ENCODE data around the gene DELE1. TPM values are rescaled to one million over a fixed set of nuclear protein-coding genes. Genes with fewer than 3 reads are reported as not detected.

The DELE1 gene
- total RNA-seq, 1 donor from 2014 or later: 93.5 TPM

- no peaks in the 10 kb centered on the region for H3K36me3 Mint-ChIP-seq (ENCODE audit: low read depth)
- no peak for TF ChIP-seq CTCF (conservative IDR thresholded peaks at IDR 0.05)
- H3K9me3 Mint-ChIP-seq: no peaks in the 10 kb centered on the region
- H3K27ac Mint-ChIP-seq (ENCODE audit: unreplicated experiment): no peak overlapping the region
- DNase-seq (ENCODE audit: low read depth, low spot score): no peak
- no peaks in the 10 kb centered on the region for H3K27me3 Mint-ChIP-seq (ENCODE audit: low read depth)
- H3K4me1 Mint-ChIP-seq: no peaks in the 10 kb centered on the region
- no peak overlapping the region for H3K4me3 Mint-ChIP-seq
These were observed 16.7 kb upstream of the DELE1 start for GRCh38 chr5:141906972-141907371.

GRCh38 chr5:141908796-141909195 lies 14.9 kb upstream of the DELE1 start:
- Mint-ChIP-seq H3K27me3 (ENCODE audit: low read depth) (peaks cover 7% of the 10 kb centered on the region), H3K9me3 (no peaks in the 10 kb centered on the region), H3K36me3 (ENCODE audit: low read depth) (no peaks in the 10 kb centered on the region), H3K4me3 (no peak overlapping the region), H3K27ac (ENCODE audit: unreplicated experiment) (no peak overlapping the region), H3K4me1 (peaks cover 7% of the 10 kb centered on the region)
- no peak for DNase-seq (ENCODE audit: low read depth, low spot score)
- TF ChIP-seq CTCF (conservative IDR thresholded peaks at IDR 0.05): no peak

- DNase-seq (ENCODE audit: low read depth, low spot score): no peak
- peaks cover 11% of the 10 kb centered on the region for H3K4me1 Mint-ChIP-seq
- H3K9me3 Mint-ChIP-seq: no peaks in the 10 kb centered on the region
- TF ChIP-seq CTCF (conservative IDR thresholded peaks at IDR 0.05): no peak
- no peaks in the 10 kb centered on the region for H3K36me3 Mint-ChIP-seq (ENCODE audit: low read depth)
- H3K27me3 Mint-ChIP-seq (ENCODE audit: low read depth): peaks cover 7% of the 10 kb centered on the region
- H3K27ac Mint-ChIP-seq (ENCODE audit: unreplicated experiment): no peak overlapping the region
- no peak overlapping the region for H3K4me3 Mint-ChIP-seq
These were observed 14.5 kb upstream of the DELE1 start for GRCh38 chr5:141909212-141909611.

- Mint-ChIP-seq H3K9me3 (no peaks in the 10 kb centered on the region), H3K4me3 (no peak overlapping the region), H3K4me1 (peaks cover 16% of the 10 kb centered on the region), H3K36me3 (ENCODE audit: low read depth) (no peaks in the 10 kb centered on the region), H3K27me3 (ENCODE audit: low read depth) (peaks cover 7% of the 10 kb centered on the region), H3K27ac (ENCODE audit: unreplicated experiment) (no peak overlapping the region)
- DNase-seq (ENCODE audit: low read depth, low spot score): no peak
- no peak for TF ChIP-seq CTCF (conservative IDR thresholded peaks at IDR 0.05)
These were observed 13.4 kb upstream of the DELE1 start for GRCh38 chr5:141910271-141910673.

GRCh38 chr5:141913560-141914198 lies 10.0 kb upstream of the DELE1 start:
- TF ChIP-seq CTCF (conservative IDR thresholded peaks at IDR 0.05): no peak
- peaks cover 18% of the 10 kb centered on the region for H3K27me3 Mint-ChIP-seq (ENCODE audit: low read depth)
- H3K4me3 Mint-ChIP-seq: peak overlapping the region; percentile 12
- no peak overlapping the region for H3K27ac Mint-ChIP-seq (ENCODE audit: unreplicated experiment)
- no peak for DNase-seq (ENCODE audit: low read depth, low spot score)
- no peaks in the 10 kb centered on the region for H3K9me3 Mint-ChIP-seq
- H3K4me1 Mint-ChIP-seq: peaks cover 16% of the 10 kb centered on the region
- H3K36me3 Mint-ChIP-seq (ENCODE audit: low read depth): no peaks in the 10 kb centered on the region
